Prostate gland (tissue), 2 donors: ENCODE data around the gene MFSD2A. TPM values are rescaled to one million over a fixed set of nuclear protein-coding genes. Genes with fewer than 3 reads are reported as not detected.
"Not testable (repeated sequence)": the region's sequence is repeated elsewhere in the genome, so short reads cannot be mapped to it uniquely, and the experiment has no call there.

Experiments
- DNase-seq: peaks from one replicate; pipeline ENCODE4 v3.0.0-alpha.2; 2019; ENCODE audit warnings: low spot score
- H3K27ac ChIP-seq, 2 donors: fragments of 200-600 bp; sonication (generic); 2 replicates each; pipeline ENCODE4 v1.5.1; 2017 to 2019
- H3K27me3 ChIP-seq: fragments of 200-600 bp; sonication (generic); replicated peaks from 2 replicates; pipeline ENCODE4 v1.5.1; 2019; ENCODE audit not compliant: insufficient read depth
- H3K36me3 ChIP-seq, 2 donors: fragments of 200-600 bp; sonication (generic); 1 replicate in 1 of 2; 2 replicates in 1 of 2; pipeline versions ENCODE4 v1.5.1 to v1.8.1; 2017 to 2019
- H3K4me1 ChIP-seq: fragments of 200-600 bp; sonication (generic); replicated peaks from 2 replicates; pipeline ENCODE4 v1.5.1; 2019
- H3K4me3 ChIP-seq, 2 donors: fragments of 200-600 bp; sonication (generic); 2 replicates each; pipeline ENCODE4 v1.5.1; 2017 to 2019
- H3K9me3 ChIP-seq: fragments of 200-600 bp; sonication (generic); 2 replicates; pipeline ENCODE4 v1.5.1; 2017
- POLR2A ChIP-seq: fragments of 450-650 bp; IDR thresholded peaks from one replicate; pipeline ENCODE4 v1.6.1; 2016; ENCODE audit warnings: antibody characterized with exemption, mild to moderate bottlenecking
- POLR2AphosphoS5 ChIP-seq: sonication (generic); formaldehyde crosslinking; IDR thresholded peaks from one replicate; pipeline ENCODE4 v1.6.1; 2017; ENCODE audit warnings: antibody characterized with exemption
- WGBS: methylation state at CpG from one replicate; pipeline ENCODE4 v1.1.5; 2018; 5-methylcytosine and 5-hydroxymethylcytosine counted together
- intact Hi-C: fragments of 100-400 bp; cut with DNase I; formaldehyde crosslinking; loops from one replicate; pipeline ENCODE4 v1.14.2; 2022
- total RNA-seq, 2 donors: library from RNA; depleted of rRNA; stranded (reverse); fragments of >200 nt; gene quantifications; one replicate each; pipeline ENCODE4 v1.1.0, GENCODE V29; 2016
- TF ChIP-seq, protein P1 (sequence below), 4 experiments: fragments of 200-600 bp in 2 of 4; fragments of 450-650 bp in 2 of 4; sonication (generic) in 2 of 4; IDR thresholded peaks; 1 replicate in 3 of 4; 2 replicates in 1 of 4; pipeline ENCODE4 v1.5.1; 2016 to 2019; ENCODE audit warnings: antibody characterized with exemption in 4 of 4, mild to moderate bottlenecking in 2 of 4, moderate library complexity in 2 of 4

MFSD2A gene
- total RNA-seq, 2 donors from 2014 or later, result 1.1 to 135 TPM

DNA sequence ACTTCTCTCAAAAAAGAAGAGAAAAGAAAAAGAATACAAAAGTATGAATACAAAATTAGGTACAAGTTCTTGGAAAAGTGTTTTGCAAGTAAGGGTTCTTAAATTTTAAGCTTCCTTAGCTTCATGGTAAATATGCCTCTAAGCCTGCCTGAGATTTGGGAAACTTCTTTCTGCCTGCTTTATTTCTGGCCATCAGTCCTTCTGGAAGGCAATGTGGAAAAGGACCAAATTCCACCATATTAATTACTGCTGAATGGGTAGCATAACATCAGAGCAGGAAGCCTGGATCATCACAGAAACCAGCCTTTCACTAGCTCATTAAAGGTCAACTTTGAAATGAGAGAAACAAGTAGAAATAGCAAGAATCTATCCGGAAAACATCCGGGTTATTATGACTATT is 46.5 kb downstream of the MFSD2A start:
- TF ChIP-seq, protein P1, sequence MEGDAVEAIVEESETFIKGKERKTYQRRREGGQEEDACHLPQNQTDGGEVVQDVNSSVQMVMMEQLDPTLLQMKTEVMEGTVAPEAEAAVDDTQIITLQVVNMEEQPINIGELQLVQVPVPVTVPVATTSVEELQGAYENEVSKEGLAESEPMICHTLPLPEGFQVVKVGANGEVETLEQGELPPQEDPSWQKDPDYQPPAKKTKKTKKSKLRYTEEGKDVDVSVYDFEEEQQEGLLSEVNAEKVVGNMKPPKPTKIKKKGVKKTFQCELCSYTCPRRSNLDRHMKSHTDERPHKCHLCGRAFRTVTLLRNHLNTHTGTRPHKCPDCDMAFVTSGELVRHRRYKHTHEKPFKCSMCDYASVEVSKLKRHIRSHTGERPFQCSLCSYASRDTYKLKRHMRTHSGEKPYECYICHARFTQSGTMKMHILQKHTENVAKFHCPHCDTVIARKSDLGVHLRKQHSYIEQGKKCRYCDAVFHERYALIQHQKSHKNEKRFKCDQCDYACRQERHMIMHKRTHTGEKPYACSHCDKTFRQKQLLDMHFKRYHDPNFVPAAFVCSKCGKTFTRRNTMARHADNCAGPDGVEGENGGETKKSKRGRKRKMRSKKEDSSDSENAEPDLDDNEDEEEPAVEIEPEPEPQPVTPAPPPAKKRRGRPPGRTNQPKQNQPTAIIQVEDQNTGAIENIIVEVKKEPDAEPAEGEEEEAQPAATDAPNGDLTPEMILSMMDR (IDR thresholded peaks at IDR 0.05), result no peak
- TF ChIP-seq POLR2AphosphoS5, result no peak
- intact Hi-C loops, result no loop called here
- no peak for DNase-seq
- Histone ChIP-seq H3K4me3 (no peak overlapping the region), H3K9me3 (no peaks in the 10 kb centered on the region), H3K27ac (no peak overlapping the region), H3K36me3 (no peaks in the 10 kb centered on the region), H3K4me1 (no peaks in the 10 kb centered on the region), H3K27me3 (no peaks in the 10 kb centered on the region)
- 58% methylated on average over 2 of the region's 2 CpGs for WGBS

DNA sequence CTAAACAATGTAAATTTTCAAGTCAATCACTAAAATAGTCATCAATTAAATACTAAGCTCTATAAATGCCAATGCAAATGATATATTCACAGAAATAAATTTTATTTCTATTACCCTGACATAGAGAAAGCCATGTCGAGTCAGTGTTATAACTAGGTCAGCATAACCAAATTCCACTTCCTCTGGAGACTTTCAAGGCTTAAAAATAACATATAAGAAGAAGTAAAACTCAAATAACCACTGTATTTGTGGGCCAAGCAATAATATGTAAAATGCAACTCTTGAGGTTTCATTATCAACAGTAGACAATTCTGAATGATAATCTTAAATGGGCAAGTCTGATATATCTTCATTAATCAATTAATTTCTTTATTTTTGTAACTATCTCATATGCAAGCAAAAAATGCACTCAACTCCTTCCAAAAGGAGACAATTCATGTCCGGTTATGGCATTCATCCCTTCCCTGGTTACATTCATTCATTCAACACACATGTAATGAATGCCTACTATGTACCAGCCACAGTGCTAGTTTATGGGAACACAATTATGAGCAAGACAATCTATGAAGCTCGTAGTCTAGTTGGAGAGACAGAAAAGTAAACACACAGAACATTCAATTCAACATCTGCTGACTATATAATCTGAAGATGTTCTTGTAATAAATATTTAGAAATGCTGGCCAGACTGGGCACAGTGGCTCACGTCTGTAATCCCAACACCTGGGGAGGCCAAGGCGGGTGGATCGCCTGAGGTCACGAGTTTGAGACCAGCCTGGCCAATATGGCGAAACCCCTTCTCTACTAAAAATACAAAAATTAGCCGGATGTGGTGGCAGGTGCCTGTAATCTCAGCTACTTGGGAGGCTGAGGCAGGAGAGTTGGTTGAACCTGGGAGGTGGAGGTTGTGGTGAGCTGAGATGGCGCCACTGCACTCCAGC is 48.5 kb downstream of the MFSD2A start:
- 75% methylated on average over 10 of the region's 10 CpGs for WGBS
- H3K4me1 ChIP-seq, result no peaks in the 10 kb centered on the region

DNA sequence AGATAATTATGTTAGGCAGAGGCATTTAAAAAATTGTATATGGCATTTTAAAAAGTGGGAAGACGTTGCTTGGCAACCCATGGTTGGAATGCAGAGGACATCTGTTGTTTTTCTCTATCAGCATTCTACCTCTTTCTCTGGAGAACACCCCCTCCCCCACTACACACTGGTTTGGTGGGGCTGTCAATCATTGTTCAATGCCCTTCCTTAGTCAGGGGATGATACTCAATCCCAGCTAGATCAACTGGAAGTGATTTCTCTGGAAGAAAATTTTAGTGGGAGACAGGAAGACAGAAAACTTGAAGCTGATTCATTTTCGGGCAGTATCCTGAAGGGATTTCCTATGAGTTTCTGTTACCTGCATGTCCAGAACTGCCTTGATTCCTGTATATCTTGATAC is 49.9 kb downstream of the MFSD2A start:
- Histone ChIP-seq H3K9me3 (no peaks in the 10 kb centered on the region), H3K36me3 (no peaks in the 10 kb centered on the region), H3K27me3 (no peaks in the 10 kb centered on the region), H3K27ac (no peak overlapping the region), H3K4me3 (no peak overlapping the region), H3K4me1 (no peaks in the 10 kb centered on the region)
- WGBS, result 53% methylated on average over 2 of the region's 2 CpGs
- intact Hi-C loops, result no loop called here
- TF ChIP-seq POLR2A (no peak), POLR2AphosphoS5 (no peak)
- TF ChIP-seq, protein P1 (IDR thresholded peaks at IDR 0.05), result no peak
- DNase-seq, result no peak

More for the DNA sequence above, 48.5 kb downstream of the MFSD2A start:
- Histone ChIP-seq H3K27ac (no peak overlapping the region), H3K36me3 (no peaks in the 10 kb centered on the region), H3K27me3 (no peaks in the 10 kb centered on the region), H3K9me3 (no peaks in the 10 kb centered on the region), H3K4me3 (no peak overlapping the region)
- no peak for DNase-seq
- TF ChIP-seq POLR2A (no peak), POLR2AphosphoS5 (no peak)
- TF ChIP-seq, protein P1 (IDR thresholded peaks at IDR 0.05), result no peak
- intact Hi-C loops, result no loop called here

DNA sequence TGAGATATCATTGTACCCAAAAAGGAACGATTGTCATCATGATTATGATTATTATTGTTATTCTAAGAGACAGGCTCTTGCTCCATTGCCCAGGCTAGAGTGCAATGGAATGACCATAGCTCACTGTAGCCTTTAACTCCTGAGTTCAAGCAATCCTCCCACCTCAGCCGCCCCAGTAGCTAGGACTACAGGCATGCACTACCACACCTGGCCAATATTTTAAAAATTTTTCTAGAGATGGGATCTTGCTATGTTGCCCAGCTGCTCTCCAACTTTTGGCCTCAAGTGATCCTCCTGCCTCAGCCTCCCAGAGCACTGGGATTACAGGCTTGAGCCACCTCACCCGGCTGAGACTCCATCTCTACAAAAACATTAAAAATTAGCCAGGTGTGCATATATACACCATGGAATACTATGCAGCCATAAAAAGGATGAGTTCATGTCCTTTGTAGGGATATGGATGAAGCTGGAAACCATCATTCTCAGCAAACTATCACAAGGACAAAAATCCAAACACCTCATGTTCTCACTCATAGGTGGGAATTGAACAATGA is 52.6 kb downstream of the MFSD2A start:
- H3K4me3 ChIP-seq, H3K27me3 ChIP-seq, intact Hi-C loops, H3K9me3 ChIP-seq, DNase-seq, H3K4me1 ChIP-seq, H3K27ac ChIP-seq, H3K36me3 ChIP-seq: not testable (repeated sequence)
- WGBS, result 96% methylated on average over 3 of the region's 3 CpGs

DNA sequence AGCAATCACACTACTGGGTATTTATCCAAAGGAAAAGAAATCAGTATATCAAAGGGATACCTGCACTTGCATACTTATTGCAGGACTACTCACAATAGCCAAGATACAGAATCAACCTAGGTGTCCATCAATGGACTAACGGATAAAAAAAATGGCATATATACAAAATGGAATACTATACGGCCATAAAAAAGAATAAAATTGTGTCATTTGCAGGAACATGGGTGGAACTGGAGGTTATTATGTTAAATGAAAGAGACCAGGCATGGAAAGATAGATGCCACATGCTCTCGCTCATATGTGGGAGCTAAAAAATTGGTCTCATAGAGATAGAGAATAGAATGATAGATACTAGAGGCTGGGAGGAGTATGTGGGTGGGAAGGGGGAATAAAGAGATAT is 56.3 kb downstream of the MFSD2A start:
- no peak for DNase-seq
- 96% methylated on average over 3 of the region's 3 CpGs for WGBS
- Histone ChIP-seq H3K27ac (no peak overlapping the region), H3K9me3 (no peaks in the 10 kb centered on the region), H3K4me1 (no peaks in the 10 kb centered on the region), H3K4me3 (no peak overlapping the region), H3K27me3 (no peaks in the 10 kb centered on the region), H3K36me3 (no peaks in the 10 kb centered on the region)
- intact Hi-C loops, result no loop called here
- TF ChIP-seq, protein P1 (IDR thresholded peaks at IDR 0.05), result no peak
- TF ChIP-seq POLR2A (no peak), POLR2AphosphoS5 (no peak)
